NCI-H2171 treated with DMSO at 0.1 percent for 48 hours (cell line): ENCODE data around the gene SRGAP1.

ENCODE experiments used
- DNase-seq: peaks from one replicate; lab custom pipeline; 2025; lab: John Stamatoyannopoulos, UW

Gene SRGAP1

DNA sequence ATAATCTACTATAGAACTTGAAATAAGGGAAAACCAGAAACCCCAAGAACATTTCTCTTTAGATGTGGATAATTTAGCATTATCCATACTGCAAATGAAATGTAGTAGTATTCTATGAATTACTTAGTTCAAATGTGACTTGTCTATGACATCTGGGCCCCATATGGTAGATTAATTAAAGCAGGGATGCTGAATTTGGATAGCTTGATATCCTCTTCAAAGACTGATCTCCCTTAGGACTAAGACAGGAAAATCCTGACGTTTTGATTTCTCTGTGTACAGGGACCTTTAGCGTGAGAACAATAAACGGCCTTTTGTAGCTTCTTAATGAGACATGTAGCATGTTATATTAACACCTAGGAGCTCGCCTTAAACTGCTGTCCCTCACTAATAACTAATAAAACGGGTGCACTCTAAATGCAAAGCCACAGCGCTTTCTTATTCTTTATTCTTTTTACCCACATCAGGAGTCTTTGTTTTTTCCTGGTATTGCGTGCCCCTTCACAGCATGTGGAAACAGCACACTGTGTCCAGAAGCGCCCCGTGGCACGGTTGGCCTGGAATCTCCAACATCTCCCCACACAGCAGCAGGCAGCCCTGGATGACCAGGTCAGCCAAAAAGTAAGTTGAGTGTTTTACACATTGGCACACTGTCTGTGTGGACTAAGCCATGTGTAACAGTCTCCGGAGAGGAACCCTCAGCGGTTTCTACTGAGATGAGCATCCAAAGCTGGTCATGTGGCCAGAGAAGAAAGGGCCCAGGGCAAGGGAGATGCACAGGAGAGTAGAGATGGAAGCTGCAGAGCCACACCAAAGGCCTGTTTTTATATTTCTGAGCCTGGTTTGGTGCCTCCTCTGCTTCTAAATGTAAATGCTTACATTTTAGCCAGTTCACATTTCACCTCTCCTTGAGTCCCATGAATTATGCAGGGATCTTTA lies 93.1 kb downstream of the SRGAP1 start:
- DNase-seq, result peak; percentile 67

DNA sequence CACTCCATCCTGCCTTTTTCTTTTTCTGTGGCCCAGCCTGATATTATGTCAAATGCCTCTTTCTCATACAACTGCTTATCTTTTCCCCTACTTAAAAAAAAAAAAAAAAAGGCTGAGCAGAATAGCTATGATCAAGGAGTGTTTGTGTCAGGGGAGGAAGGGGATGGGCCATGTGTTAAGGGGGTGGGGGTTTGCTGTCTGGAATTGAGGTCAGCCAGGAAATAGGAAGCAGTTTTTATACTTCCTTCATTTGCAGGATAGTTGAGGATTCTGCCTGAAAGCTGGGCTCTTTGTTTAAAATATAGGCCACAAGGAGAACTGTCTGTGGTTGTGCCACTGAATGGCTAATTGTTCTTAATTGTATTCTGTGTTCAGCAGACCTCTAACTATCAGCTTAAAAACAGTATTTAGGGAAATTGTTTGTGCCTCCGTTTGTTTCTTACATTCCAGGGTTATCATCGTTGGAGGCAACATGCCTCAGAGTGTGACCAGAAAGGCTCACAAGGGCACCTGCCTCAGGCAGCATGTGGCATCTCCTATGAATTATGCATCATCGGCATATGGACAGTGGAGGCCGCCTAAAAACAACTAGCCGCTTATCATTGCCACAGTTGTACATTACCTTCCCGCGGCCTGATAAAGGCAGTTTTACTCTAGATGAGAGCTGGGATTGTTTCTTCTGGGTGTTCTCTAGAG lies 96.0 kb downstream of the SRGAP1 start:
- no peak for DNase-seq

DNA sequence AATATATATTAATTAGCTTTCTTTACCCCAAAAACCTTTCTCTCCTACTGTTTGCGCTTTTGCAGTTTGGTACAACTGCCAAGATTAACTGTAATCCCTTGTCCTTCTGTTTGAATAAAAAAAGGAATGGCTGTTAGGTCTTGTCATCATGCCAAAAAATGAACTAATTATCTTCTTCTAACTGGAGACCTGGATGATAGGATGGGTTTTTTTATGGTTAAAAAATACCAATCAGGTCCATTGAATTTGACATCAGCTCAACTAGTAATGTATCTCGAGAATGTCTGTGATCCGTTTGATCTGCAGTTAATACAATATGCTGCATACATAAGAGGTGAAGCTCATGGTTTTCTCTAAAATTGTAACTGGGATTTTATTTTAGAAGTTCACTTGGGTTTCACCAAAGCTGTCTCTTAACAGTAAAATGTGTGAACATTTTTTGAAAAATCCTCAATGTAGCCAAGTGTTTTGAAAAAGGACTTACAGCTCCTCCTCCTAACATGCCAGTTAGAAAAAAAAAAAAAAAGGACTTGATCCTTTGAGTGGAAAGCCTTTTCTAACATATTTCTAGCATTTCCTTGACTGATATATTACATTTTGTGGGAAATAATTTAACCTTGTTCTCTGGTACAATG lies 96.8 kb downstream of the SRGAP1 start:
- no peak for DNase-seq

DNA sequence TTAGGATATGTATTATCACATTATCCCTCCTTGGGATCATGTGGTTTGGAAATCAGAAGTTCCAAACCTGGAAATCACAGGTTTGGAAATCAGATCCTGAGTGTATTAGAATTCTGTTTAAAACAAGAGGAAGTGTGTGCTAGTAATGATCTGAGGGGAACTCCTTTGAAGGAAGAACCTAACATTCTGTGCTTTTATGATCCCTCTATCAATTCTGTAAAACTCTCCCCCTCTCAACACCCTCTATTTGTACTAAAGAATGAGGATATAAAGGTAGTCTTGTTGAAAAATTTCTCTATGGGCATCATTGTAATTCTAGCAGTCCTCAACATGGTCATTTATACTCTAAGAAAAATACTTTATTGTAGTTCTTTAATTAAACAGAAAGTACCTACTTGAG lies 97.4 kb downstream of the SRGAP1 start:
- no peak for DNase-seq

DNA sequence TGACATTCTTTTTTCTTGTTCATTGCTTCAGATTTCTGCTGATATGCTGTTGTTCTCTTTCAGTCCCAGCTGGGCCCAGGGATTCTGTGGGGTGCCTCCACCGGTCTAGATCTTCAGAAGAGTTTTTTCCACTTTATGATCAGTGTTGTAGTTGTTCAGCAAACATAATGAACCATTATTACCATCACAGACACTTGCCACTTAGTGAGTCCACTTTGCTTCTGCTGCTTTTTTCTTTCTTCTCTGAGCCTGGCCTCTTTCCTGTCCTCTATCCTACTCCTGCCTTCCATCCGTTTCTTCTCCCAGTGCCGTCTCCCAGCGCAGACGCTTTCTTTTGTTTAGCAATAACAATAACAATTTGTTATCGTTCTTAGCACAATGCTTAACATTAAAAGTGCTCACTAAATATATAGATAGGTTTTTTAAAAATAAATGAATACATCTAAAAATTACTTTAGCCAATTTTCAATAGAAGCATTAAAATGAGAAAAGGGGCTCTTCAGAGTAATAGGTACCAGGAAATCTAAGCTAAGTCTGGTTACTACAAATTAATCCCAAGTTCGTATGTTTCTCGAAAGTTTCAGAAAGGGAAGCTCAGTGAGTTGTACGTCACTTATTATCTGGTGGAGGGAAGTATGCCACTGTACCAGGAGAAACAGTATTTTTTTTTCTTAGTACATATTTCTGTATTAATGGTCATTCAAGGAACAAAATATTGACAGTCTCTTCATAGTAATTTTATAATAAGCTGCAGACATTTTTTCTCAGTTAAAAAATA lies 98.2 kb downstream of the SRGAP1 start:
- no peak for DNase-seq

DNA sequence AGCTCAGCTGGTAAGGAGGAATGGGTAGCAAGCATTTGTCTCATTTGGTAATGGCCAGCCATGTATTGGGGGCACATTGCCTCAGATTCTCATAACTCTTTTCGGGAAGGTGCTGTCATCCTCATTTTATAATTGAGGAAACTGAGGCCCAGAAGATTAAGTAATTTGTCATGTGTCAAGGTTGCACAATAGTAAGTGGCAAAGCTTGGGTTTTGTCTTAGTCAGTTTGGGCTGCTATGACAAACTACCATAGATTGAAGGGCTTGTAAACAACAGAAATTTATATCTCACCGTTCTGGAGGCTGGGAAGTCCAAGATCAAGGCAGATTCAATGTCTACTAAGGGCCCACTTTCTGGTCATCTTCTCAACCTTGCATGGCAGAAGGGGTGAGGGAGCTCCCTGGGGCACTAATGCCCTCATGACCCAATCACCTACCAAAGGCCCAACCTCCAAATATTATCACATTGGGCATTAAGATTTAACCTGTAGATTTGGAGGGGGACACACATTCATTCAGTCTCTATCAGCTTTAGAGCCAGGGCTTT lies 99.6 kb downstream of the SRGAP1 start:
- no peak for DNase-seq

DNA sequence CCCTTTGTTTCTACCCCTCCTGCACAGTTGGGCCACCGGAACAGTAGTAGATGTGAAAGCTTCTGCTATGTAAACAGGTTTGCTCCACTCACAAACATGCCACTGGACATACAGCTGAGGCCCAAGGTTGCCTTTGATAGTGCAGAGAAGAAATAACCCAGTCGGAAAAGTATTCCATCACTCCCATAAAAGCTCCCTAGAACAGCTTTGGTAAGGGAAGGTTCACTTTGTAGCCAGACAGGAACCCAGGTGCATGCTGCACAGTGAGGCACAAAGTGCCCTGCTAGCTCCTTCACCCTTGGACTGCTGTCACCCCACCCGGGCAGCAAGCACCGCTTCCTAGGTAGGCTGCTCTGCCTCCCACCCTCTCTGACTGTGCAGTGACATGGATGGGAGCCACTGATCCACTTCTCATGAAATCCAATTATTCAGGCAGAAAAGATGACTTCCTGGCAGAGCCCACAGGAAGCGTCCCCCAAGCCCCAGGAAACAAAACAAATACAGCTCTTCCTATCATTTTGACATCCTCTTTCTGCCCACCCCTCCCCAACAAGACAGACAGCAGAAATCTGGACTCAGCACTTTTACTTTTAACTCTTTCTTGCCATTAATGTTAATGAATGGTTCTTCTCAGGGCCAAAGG lies 100.2 kb downstream of the SRGAP1 start:
- no peak for DNase-seq

DNA sequence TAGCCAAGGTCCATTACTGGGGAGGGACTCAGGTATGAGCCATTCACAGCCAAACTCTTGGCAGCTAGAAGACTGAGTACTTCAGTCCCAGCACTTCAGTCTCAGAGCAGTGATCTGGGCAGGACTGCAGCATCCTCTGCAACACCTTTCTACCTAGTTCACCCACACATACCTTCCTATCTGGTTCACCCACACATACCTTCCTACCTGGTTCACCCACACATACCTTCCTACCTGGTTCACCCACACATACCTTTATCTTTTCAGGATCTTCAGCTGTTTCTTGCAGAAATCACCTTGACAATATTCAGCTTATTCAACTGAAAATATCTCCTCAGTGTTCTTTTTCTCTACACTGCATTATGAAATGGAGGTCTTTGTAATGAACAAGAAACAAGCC lies 101.3 kb downstream of the SRGAP1 start:
- no peak for DNase-seq

DNA sequence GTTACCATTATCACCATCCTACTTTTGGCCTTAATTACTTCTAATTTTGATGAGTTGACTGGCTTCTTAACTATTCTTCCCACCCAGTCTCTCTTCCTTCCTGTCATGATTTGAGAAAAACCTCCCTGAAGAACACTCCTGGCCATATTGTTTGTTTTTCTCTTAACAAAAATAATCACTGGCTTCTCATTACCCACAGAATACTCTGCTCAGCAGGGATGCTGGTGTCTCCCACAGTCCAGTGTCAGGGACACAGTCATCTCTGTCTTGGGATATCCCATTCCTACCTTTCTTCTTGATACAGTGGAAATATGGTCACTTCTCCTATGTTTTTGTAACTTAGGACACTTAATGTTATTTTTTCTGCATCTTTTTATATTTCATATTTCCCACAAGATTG lies 103.7 kb downstream of the SRGAP1 start:
- DNase-seq, result no peak

DNA sequence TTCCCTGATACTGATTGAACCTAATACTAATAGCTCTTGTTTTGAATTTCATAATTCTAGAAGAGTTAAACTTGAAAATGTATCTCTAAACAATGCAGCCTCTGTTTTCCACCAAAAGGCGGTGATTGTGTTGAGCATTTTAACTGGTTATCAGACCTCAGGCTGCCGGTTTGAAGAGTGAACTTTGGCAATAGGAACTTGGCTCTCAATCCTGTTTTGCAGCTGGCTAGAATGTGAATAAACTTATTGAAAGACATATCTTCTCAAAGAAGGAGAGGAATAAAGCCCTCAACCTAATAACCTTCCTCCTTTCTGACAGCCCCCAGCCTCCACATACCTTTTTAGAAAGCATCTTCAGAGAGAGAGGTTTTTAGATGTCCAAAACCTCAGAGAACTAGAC lies 105.4 kb downstream of the SRGAP1 start:
- no peak for DNase-seq

DNA sequence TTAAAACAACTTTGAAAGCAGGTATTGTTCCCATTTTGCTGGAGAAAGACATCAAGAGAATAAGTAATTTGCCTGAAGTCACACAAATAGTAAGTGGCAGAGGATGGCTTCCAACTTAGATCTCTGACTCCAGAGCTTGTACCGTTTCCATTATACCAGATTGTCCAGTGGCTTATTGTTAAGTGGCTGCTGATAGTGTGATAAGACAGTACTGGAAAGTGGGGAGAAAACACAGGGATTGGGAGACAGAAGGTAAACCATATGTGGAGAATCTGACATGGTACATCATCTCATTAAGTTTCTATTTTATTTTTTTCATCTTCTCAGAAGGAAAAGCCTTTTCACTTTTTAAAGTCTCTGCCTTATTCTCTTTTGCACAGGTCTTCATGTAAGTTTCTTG lies 108.5 kb downstream of the SRGAP1 start:
- no peak for DNase-seq

DNA sequence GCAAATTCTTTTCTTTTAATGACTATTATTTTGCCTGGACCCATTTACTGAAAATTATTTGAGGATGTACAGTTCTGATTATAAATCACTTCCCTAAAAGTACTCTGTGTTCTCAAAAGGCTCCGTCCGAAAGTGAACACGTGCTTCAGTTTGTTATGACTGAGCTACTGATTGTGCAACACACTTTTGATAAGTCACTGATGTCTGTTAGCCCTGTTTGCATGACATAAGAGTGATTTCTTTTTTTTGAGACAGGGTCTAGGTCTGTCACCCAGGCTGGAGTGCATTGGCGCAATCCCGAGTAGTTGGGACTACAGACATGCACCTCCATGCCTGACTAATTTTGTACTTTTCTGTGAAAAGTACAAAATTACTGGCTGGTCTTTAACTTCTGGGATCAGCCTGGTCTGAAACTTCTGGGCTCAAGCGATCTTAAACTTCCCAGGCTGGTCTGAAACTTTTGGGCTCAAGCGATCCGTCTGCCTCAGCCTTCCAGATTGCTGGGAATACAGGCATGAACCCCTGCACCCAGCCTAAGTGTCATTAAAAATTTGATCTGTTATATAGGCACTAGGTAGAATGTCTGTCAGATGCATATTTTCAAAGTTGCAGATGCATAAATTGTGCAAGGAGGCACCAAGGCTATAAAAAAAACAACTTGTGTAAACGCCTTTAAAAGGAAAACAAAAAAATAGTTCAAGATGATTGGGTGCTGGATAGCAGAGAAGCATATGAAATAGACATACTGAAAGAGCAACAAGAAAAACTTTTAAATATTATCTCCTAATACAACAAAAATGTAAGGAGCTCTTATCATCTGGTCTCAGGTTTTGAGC lies 111.5 kb downstream of the SRGAP1 start:
- no peak for DNase-seq

DNA sequence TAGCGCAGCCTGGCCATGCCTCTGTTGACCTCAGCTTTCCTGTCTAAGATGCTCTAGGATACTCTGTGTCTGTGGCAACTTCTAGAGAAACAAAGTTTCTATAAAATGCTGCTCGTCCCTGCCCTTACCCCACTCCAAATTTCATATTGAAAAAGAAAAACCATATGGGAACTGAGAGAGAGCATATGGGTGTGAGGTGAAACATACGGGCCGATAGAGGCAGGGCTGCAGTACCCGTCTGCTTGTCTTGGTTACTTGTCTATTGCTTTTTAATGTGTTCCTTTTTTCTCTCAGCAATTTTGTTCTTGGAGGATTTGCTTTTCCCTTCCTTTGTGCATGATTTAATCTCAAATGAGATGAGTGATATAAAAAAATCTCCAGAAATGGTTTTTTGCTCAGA lies 113.0 kb downstream of the SRGAP1 start:
- DNase-seq, result no peak

DNA sequence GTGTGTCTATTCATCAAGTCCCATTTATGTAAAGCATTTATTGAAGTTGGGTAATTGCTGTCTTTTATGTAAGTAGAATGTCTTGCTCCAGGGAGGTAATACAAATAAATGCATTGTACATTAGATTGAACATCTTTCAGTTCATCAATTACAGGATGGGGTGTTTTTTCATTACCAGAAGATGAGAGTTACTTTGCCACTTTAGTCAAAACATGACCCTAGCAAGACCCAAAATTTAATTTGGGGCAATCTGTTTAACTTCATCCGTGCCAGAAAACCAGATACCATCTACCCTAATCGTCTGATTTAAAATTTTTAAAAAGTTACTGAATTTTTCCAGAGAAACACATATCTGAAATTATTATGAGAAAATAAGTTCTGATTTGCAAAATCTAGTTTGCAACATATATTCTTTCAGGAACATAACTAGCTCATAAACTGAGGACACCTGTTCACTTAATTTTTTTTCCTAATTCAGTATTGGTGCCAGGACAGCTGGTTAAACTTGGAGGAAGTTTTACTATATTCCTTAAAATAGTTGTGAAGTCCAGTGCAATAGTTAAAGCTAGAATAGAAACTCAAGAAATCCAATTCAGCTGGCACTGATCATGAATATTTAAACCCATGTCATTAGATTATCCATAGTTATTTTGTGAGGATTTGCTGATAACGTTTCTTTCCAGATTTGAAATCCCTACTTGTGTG lies 114.5 kb downstream of the SRGAP1 start:
- no peak for DNase-seq

DNA sequence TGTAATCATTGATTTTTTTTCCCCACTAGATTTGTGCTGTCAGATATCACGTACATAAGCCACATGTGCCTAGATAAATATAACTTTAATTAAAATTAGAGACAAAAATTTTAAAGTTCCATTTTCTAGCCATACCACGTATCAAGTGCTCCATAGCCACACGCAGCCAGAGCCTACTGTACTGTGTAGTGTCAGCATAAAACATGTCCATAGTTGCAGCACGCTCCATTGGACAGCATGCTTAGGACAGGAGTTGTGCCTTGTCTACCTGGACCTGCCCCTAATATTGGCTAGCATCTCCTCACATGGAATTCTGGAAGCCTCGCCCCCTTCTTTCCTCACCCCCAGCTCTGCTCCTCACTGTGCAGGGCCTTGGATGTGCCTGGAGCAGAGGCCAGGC lies 116.5 kb downstream of the SRGAP1 start:
- DNase-seq, result no peak

DNA sequence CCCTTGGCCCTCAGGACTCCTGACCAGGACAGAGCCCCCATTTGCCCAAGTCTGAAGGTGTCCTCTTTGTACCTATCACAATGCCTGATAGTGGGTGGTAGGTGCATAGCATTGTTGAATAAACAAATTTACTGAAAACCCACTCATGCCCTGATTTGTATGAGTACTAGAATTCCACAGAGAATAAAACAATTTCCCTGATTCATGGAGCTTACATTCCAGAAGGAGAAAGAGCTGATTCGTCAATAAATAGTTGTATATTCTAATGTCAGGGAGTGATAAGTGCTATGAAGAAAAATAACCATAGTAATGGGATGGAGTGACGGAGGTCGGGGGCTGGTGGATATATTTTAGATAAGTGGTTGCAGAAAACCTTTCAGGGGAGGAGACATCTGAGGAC lies 117.0 kb downstream of the SRGAP1 start:
- DNase-seq, result no peak

DNA sequence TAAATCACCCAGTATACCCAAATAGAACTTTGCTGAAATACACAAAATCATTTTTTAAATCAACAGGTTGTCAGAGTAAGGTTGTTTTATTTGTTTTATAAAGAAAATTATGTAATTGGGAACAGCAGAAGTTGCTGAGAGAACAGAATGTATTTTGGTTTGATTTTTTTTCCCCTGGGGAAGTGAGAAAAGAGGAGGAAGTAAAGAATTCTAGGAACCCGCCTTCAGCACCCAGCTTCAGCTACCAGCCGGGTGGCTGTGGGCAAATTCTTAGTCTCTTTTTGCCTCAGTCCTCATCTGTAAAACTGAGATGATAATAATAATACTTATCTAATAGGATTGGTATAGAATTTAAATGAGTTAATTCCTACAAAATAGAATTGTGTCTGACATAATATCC lies 119.4 kb downstream of the SRGAP1 start:
- no peak for DNase-seq

DNA sequence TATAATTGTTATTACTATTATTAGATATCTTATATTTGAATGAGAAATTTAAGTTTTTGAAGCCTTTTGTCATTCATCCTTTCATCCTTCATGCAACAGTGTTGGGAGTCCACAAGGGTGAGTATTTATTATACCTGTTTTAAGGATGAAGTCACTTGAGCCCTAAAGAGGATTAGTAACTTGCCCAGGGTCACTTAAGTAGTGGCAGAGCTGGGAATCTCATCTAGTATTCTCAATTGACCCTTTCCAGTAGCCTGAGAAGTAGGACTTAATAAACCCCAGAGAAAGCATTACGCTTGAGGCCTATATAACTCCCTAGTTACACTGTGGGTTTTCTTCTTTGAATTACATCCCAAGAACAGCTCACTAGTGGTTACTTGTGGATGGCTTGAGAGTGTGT lies 119.8 kb downstream of the SRGAP1 start:
- no peak for DNase-seq

DNA sequence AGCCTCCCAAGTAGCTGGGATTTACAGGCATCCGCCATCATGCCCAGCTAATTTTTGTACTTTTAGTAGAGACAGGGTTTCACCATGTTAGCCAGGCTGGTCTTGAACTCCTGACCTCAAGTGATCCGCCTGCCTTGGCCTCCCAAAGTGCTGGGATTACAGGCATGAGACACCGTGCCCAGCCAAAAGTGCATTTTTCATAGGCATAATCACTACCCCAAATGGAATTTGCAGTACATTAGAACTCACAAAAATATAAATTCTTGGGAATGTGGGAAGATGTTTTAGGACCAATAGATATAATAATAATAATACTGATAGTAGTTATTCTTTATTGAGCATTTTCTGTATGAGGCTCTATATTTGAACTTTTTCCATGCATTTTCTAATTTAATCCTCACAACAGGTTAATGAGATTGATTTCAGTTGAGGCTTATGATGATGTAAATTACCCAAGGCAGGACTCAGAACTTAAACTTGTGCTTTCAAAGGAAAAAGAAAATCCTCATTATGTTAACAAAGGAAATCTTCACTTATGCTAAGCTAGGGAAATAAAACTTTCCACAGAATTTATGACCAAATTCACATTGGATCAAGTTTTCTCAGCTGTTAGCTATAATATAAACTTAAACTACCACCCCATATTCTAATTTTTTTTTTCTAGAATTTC lies 121.6 kb downstream of the SRGAP1 start:
- no peak for DNase-seq
